GM12801 (cell line): ENCODE measurements around the gene EIF3A.

Source experiments
- TF ChIP-seq, protein P1 (sequence below): IDR thresholded peaks from one replicate; pipeline ENCODE4 v1.5.1; 2011; ENCODE audit warnings: control low read depth; ENCODE audit not compliant: insufficient read length; ENCODE audit errors: extremely low read depth

EIF3A gene

DNA sequence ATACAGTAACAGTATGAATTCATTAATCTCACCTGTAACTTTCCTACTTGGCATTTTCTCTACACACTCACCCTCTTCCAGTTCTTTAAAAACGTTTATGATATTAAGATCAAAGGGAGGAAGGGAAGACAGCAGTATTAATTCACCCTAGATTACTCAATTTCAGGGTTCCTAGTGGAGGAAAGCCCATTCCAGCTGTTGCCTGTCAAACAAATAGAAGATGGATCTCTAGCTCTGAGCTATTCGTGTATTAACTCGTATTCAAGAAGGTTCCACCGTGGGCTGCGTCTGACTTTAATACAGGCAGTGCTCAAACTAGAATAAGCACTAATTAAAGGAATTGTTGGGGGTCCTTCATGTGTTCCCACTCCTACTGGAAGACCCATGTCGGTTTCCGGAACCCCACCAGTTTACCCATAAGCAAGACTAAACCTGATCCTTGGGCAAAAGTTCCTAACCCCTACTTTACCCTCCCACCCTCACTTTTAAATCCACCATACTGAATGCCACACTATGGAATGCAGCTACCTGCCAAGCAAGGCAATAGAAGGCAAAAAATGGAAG lies 49.0 kb downstream of the EIF3A start:
- TF ChIP-seq, protein P1, sequence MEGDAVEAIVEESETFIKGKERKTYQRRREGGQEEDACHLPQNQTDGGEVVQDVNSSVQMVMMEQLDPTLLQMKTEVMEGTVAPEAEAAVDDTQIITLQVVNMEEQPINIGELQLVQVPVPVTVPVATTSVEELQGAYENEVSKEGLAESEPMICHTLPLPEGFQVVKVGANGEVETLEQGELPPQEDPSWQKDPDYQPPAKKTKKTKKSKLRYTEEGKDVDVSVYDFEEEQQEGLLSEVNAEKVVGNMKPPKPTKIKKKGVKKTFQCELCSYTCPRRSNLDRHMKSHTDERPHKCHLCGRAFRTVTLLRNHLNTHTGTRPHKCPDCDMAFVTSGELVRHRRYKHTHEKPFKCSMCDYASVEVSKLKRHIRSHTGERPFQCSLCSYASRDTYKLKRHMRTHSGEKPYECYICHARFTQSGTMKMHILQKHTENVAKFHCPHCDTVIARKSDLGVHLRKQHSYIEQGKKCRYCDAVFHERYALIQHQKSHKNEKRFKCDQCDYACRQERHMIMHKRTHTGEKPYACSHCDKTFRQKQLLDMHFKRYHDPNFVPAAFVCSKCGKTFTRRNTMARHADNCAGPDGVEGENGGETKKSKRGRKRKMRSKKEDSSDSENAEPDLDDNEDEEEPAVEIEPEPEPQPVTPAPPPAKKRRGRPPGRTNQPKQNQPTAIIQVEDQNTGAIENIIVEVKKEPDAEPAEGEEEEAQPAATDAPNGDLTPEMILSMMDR = no peak

DNA sequence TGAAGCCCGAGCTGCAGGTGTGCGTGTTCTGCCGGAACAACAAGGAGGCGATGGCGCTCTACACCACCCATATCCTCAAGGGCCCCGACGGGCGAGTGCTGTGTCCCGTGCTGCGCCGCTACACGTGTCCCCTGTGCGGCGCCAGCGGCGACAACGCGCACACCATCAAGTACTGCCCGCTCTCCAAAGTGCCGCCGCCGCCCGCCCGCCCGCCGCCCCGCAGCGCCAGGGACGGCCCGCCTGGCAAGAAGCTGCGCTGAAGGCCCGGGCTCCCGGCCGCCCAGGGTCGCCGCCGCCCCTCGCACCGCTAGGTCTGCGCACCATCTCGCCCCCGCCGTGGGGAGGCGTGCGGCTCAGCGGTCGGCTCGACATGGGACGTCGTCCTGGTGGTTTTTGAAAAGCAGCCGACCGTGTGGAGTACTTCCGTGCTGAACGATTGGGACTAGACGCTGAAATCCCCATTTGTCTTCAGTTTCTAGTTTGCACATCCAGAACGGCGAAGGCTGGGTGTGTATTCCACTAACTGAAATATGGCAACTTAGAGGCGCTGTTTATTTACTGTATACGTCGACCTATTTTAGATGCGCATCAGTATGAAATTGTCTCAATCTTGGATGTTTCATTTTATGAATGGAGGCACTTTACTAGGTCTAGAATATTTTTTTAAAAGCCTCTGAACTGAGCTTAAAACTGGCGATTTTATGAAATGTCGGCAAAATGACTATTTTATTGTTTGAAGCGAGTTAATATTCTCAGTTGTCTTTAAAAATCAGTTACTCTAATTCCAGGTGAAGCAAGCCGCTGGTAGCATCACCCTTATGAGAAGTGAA lies 50.0 kb downstream of the EIF3A start:
- TF ChIP-seq, protein P1 = no peak

DNA sequence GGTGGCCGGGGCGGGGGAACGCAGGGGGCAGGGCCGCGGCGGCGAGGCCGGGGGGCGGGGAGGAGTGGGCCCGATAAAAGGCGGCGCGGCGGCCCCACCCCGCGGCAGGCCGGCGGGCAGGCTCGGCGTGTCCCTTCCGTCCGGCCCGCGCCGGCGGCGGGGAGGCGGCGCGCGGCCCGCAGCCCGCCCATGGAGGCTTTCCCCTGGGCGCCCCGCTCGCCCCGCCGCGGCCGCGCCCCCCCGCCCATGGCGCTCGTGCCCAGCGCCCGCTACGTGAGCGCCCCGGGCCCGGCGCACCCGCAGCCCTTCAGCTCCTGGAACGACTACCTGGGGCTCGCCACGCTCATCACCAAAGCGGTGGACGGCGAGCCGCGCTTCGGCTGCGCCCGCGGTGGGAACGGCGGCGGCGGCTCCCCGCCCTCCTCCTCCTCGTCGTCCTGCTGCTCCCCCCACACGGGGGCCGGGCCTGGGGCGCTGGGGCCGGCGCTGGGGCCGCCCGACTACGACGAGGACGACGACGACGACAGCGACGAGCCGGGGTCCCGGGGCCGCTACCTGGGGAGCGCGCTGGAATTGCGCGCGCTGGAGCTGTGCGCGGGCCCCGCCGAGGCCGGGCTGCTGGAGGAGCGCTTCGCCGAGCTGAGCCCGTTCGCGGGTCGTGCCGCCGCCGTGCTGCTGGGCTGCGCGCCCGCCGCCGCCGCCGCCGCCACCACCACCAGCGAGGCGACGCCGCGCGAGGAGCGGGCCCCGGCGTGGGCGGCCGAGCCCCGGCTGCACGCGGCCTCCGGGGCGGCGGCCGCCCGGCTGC lies 50.8 kb downstream of the EIF3A start, which contains the start of gene NANOS1:
Gene NANOS1 (plus strand): TSS at position 102 of the 808 bp plus-strand sequence. CDS start 88 bp downstream, at position 190.
- TF ChIP-seq, protein P1 = no peak

DNA sequence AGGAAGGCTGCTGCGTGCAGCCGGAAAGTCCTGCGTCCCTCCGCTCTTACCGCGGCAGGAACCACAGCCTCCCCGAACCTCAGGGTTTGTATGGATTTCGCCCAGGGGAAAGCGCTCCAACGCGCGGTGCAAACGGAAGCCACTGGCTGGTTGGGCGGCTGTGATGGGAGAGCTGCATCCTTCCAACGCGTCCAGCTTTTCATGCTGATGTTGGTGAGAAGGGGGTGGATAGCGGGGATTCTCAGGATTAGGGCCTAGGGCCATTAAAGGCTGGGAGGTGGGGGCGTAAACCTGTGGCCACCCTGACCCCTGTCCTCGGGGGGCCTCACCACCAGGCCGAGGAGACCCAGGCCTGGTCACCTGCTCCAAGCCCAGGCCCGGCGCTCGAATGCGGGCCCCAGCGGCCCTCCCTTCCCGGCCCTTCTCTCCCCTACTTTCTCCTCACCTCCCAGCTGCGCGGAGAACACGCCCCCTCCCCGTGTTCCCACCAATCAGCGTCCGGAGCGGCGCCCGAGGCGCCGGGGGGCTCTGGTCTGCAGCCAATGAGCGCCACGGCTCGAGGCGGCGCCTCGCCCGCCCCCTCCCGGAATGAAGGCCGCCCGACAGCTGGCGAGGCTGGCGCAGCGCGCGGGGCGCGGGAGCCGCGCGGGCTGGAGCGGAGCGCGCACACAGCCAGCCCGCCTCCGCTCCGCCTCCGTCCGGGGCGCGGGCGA lies 51.6 kb downstream of the EIF3A start:
- TF ChIP-seq, protein P1 = no peak

DNA sequence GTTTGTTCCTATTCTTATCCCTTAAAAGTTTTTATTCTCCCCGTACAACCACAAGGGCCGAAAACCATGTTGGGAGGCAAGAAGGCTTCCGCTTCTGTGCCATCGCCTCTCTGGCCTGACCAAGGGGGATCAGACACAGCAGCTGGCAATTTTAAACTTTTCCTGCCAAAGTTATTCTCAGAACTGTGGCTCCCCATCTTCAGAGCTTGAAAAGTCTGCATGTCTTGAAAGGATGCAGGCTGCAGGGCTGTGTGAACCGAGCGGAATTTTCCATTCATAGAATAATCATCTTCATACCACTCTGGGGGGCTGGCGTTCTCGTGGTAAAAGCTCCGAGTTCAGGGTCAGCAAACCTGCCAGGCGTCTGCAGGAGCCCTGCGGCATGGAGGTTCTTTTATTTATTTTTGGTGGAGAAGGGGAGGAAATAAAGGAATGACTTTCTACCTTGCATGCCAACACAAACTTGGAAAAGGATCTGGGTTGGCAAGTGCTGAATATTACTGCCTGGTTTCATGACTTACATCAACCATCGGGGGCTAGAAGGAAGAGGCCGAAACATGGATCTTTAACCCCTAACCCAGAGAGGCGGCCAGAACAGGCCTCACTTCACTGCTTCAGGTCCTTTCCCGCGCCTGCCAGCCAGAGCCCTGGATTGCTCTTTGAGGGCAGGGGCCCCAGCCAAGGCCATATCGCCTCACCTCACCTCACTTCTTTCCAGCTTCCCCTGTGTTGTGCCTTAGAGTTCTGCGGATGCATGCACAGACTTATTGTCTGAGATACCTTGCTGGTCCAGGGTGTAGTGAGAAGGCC lies 54.1 kb downstream of the EIF3A start:
- TF ChIP-seq, protein P1 = no peak

DNA sequence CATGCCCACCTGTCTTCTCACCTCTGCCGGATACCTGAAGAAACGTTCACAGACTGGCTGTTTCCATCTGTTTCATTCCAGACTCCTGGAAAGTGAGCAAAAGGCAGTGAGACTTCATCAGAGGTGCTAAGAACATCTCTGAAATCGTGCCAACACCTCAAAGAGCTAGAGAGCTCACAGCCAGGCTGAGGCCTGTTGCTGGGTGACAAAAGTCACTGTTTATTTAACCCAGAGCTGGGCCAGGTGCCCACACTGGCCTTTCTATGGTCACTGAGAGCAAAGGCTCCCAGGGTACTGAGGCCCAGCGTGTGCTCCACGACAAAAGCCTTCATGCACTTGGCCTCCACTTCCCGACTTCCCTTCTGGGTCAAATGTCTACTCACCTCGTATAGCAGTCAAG lies 54.8 kb downstream of the EIF3A start:
- TF ChIP-seq, protein P1 = no peak
